Activated CD8-positive, alpha-beta memory T cell treated with anti-CD3 and anti-CD28 coated beads, Interleukin-2, amount 50 U/mL, for 1 hour (primary cell): Measurements from ENCODE around the gene PEAK3.
A peak's percentile ranks its signal among the peaks of the same experiment; 100 is the strongest.

Experiments used
- DNase-seq: peaks from one replicate; pipeline ENCODE4 v3.0.0-alpha.2; 2020; ENCODE audit errors: extremely low read depth

Gene PEAK3

DNA sequence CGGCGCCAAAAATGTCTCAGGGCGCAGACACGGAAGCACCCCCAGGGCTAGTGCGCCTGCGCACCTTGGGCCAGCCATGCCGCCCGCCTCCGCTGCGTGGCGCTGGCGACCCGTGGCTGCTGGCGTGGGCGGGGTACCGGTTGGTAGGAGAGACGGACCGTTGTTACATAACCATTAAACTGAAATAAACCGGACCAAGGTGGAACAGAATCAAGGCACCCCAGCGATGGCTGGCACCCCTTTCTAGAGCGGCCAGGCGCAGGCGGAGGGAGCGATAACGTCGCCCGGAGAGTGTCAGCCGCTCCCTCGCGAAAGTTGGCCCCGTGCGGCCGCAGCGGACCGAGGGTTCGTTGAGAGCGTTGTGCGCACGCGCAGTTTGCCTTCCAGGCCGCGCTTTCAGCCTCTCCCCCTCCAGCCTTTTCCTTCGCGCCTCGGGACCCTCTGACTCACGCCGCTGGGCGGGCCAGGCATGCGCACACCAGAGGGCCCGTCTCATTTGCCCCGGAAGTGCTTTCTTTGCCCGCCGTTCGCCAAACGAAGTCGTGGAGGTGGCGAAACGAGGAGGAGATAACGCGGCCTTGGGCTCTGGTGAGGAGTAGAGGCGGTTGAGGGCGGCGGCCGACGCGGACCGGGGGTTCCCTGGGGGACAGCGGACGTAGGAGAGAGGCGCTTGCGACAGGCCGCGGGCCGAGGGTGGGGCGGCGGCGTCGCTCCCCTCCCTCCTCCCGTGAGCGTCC, 45.5 kb downstream of the PEAK3 start, which contains the start of the genes PLEKHJ1 and SF3A2:
PLEKHJ1 (minus strand) TSS at position 16 of the 737 bp plus-strand sequence. CDS start 81 bp downstream, outside the sequence.
SF3A2 (plus strand) TSS at position 511 of the 737 bp plus-strand sequence. CDS start 6,595 bp downstream, outside the sequence.
- DNase-seq, result peak; percentile 94

DNA sequence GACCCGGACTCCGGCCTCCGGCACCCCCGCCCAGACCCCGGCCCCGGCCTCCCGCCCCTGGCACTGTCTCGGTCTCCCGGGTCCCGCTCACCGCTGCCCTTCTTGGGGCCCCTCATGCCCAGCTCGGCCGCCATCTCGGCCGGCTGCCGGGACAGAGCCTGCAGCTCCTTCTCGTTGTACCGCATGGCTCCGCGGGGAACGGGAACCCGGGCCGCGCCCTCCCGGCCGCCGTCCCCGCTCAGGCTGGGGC, 46.0 kb downstream of the PEAK3 start:
- no peak for DNase-seq

DNA sequence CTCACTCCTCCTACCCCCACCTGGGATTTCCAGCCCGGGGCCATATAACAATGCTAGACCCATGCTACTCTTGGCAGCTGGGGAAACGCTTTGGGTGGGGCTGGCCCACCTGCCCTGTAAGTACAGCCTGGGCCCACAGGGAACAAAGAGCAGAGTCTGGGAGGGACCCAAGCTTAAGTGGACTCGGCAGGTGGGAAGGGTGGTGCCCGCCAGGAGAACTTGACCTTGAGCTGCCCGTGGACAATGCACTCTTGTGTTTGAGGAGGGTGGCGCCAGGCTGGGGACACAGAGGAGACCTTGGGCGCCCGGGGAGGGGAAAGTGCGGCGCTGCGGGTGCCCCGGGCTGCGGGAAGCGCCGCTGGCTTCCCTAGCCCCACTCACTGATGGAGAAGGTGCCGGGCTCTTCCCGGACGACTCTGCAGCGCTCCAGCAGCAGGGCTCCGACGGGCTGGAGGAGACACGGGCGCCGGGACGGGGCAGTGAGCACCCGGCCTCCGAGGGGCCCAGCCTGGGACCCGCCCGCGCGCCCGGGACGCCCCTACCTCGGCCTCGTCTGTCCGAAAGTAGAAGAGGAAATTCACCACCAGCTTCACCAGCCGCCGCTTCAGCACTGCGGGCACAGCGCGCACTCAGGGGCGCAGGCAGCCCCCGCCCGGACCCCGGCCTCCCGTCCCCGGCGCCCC, 46.5 kb downstream of the PEAK3 start:
- DNase-seq, result no peak

DNA sequence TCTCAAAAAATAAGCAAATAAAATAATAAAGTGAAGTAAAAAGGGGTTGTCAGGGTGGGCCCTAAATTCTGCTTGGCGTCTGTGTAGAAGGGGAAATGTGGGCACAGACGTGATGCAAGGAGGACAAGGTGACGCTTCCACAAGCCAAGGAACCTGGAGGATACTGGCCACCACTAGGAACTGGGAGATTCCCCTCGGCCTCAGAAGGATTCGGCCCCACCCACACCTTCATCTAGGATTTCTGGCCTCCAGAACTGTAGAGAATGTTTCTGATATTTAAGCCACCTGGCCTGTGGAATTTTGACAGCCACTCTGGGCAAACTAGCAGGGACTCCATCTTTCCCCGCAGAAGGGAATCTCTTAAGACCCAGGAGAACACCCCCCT, 47.0 kb downstream of the PEAK3 start:
- DNase-seq, result no peak

DNA sequence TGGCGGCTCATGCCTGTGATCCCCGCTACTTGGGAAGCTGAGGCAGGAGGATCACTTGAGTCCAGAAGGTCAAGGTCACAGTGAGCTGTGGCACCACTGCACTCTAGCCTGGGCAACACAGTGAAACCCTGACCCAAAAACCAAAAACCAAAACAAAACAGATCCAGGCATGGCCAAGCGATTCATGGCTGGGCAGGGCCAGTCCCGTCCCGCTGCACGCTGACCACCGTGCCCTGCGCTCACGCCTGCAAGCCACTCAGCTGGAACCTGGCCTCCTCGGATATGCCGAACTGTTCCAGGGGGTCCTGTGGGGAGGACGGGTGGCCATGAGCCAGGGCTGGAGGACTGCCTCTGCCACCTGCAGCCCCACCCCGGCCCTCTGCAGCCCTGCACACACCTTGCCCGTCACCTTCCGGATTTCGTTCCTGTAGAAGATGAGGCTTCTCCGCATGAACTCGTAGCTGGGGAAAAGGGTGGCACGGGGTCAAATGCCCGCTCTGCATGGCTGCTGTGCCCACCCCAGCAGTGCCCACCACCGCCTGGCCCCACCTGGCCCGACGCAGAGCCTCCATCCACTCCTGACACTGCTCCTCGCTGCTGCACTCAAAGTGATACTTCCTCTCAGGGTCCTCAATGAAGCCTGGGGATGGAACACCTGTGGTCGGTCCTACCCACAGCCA, 48.2 kb downstream of the PEAK3 start:
- DNase-seq, result no peak

DNA sequence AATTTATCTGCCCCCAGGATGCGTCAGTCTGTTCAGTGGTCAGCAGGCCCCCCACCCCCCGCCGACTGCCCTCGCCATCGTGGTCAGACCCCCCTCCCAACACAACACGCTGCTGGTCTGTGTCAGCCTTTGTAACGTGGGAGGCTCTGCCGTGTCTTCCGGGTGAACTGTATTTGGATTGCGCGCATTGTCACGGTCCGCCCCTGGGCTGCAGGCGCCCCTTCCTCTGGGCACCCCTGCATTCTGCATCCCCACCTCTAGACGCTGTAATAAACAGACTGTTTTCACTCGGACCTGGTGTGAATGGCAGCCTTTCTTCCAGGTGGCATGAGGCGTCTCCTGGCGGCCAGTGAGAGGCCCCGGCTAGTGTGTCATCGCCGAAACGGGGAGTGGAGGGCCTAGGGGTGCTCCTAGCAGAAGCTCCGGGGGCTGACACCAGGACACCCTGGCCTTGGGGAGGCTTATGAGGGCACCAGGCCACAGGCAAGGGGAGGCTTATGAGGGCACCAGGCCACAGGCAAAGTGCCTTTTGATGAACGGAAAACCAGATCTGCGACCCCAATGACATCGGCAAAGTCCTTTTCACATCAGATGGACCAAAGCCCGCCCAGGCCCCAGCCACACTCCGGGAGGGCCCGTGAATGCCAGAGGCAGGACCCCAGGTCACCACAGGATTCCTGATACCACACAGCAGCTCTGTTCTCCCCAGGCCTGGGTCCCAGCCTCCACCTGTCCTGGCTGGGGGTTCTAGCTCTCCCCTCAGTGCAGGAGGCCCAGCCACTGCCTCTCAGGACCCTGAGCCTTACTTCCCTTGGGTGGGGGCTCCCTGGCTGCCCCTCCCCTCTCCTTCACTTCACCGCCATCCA, 49.5 kb downstream of the PEAK3 start:
- DNase-seq, result no peak

DNA sequence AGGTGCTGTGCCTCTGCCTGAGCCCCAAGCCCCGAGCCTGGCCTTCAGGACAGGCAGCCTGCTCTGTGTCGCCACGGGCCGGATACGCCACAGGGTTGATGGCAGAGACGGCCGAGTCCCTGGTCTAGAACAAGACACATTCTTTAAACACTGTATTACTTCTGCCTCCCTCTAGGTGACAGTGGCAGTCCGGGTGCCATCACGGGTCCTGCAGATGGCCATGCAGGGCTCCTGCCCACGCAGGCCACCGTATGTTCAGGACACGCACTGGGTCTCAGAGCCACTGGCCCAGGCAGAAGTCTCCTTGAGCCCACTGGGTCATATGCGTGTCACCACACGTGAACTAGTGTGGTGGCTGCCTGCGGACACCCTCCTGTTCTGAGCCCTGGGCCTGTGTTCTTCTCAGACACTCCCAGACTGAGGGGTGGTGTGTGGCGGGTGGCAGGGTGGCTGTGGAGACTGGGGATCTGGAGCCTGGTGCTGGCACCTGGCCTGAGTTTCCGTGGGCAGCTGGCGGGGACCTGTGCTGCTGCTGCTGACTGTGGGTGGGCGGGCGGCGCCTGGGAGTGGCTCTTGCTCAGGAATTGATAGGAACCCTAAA, 50.3 kb downstream of the PEAK3 start:
- no peak for DNase-seq

DNA sequence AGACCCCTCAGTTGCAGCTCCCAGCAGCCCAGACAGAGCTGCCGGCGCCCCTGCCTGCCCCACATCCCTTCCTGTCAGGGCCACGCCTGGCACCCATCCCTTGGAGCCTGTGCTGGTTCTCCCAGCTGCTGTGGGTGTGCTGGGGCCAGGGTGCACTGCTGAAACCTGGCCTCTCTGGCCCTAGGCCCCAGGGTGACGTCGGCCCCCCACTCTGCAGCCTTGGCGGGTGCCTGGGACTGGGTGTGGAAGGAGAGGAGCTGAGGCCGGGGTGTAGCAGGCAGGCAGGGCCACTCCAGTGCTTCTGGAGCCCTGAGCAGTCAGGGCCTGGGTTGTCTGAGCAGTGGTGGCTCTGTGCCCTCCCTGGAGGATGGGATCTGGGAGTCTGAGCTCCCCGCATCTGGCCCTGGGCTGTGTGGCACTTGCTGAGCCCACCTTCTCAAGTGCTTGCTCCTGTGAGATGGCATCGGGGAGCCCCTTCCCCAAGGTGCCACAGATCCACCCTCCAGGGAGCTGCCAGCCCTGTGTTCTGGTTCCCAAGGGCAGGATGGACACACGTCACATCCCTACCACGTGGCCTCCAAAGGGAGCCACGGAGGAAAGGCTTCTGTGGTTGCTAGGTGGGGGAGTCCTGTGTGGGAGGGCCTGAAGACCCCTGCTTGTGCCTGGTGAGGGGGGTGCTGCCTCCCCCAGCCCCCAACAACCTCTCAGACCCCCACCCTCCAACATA, 51.0 kb downstream of the PEAK3 start:
- no peak for DNase-seq

DNA sequence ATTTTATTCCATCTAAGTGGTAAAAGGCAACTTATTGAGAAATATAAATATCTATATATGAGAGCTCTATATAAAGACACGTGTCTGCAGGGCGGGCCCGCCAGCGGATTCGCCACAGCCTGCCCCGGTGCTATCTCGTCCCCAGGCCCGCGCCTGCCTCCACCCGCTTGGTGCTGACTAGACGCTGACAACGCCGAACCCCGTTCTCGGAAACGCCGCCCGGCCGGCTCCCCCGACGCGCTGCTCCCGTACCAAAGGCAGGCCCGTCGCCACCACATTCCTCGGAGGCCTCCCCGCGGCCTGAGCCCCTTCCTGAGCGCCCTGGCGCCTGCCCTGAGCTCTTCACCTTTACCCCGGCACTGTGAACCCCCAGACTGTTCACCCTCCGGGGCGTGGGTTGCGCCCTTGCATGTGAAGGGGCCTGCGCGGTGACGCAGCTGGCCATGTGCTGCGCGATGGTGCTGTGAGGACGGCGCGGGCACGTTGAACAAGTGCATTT, 51.9 kb downstream of the PEAK3 start:
- DNase-seq, result no peak

DNA sequence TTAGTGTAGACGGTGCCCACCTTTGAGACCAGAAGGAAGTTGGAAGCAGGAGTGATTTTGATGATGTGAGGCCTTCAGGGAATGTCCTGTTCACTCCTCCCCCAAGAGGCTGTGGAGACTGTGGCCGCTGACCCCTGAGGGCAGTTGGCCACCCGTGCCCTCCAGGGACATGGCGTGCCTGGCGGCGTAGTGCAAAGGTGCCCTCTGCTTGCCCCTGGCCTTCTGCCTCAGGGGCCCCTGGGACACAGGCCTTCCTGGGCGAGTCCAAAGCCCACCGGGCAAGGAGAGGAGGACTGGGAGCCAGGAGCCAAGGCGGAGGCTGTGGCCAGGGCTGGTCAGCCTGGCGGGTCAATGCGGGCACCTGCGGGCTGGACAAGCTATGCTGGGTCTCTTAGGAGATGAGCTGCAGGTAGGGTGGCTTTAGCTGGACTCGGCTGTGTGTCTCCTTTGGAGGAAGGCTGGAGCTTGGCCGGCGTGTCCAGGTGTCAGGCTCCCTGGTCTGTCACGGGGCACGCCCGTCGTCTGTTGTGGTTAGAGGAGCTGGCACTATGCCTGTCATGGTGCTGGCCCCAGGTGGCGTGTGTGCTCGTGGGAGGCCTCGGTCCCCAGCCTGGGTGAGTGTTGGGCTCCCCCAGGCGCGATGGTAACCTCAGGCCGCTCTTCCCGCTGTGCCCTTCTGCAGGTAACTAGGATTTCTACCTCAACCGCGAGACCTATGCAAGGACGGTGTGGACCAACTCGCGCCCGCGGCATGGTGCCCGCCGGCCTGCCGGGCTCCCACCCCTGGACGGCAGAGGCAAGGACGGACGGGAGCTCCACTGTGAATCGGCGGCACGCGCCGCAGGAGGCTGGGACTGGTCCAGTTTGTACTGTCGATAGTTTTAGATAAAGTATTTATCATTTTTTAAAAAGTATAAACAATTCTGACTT, 52.6 kb downstream of the PEAK3 start:
- no peak for DNase-seq

DNA sequence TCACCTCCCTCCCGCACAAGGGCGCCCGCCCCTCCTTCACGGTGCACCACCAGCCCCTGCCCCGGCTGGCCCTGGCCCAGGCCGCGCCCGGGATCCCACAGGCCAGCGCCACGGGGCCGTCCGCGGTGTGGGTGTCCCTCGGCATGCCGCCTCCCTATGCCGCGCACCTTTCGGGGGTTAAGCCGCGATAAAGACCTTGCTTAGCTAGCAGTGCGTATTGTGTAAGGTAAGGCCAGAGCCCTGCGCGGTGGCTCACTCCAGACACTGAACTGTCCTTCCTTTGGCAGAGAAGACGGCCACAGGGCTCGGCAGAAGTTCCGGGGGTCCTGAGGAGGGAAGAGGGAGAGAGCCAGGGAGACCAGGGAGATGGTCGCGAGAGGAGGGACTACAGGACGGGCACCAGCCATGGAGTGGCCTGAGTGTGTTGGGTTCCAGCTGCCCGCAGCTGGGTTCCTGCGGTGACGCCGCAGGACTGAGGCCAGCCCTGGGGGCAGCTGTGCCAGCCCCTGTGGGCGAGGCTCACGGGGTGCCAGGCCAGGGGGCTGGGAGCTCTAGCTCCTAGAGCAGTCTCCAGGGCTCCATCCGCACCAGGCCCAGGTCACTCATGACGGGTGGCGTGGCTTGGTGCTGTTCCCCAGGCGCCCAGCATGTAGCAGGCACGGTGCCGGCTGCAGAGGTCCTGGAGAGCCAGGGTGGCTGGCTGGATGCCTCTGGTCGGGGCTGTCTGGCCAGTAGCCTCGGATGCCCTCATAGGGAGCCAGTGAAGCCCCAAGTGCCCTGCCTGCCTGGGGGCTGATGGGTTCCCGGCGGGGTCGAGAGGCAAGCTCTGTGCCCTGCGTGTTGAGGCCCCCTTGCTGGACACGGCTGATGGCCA, 53.6 kb downstream of the PEAK3 start:
- DNase-seq, result no peak

DNA sequence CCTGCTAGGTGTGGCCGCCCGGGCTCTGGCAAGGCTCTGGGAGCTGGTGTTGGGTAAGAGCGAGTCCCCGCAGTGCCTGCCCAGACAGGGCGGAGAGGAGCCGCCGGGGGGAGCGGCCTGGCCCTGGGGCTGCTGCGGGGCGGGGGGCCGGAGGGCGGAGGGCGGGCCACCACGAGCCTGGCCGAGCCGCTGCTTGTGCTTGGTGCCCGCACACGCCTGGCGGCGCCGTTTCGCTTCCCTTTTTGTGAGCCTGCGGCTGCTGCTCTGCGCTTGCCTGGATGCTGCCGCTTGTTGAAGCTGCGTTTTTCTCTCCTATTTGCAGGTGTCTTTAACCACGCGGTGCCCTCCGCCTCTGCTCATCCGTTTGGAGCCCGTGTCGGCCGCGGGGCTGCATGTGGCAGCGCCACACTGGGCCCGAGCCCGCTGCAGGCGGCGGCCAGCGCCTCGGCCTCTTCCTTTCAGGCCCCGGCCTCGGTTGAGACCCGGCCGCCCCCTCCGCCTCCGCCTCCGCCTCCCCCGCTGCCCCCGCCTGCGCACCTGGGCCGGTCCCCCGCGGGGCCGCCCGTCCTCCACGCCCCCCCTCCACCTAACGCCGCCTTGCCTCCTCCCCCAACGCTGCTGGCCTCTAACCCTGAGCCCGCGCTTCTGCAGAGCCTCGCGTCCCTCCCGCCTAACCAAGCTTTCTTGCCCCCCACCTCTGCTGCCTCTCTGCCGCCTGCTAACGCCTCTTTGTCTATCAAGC, 54.4 kb downstream of the PEAK3 start:
- DNase-seq, result no peak

DNA sequence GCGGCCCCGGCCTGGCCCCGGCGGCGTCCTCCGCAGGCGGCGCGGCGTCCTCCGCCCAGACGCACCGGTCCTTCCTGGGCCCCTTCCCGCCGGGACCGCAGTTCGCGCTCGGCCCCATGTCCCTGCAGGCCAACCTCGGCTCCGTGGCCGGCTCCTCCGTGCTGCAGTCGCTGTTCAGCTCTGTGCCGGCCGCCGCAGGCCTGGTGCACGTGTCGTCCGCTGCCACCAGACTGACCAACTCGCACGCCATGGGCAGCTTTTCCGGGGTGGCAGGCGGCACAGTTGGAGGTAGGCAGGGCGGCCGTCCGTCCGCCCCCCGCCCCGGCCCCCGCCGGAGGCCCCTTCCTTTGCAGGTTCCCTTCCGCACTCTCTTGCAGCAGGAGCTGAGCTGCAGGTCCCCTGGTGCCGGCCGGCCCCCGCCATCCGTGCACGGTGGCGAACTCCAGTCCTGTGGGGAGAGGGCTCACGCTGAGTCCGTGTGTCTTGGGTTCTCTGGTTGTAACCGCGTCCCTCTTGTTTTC, 55.1 kb downstream of the PEAK3 start:
- no peak for DNase-seq

DNA sequence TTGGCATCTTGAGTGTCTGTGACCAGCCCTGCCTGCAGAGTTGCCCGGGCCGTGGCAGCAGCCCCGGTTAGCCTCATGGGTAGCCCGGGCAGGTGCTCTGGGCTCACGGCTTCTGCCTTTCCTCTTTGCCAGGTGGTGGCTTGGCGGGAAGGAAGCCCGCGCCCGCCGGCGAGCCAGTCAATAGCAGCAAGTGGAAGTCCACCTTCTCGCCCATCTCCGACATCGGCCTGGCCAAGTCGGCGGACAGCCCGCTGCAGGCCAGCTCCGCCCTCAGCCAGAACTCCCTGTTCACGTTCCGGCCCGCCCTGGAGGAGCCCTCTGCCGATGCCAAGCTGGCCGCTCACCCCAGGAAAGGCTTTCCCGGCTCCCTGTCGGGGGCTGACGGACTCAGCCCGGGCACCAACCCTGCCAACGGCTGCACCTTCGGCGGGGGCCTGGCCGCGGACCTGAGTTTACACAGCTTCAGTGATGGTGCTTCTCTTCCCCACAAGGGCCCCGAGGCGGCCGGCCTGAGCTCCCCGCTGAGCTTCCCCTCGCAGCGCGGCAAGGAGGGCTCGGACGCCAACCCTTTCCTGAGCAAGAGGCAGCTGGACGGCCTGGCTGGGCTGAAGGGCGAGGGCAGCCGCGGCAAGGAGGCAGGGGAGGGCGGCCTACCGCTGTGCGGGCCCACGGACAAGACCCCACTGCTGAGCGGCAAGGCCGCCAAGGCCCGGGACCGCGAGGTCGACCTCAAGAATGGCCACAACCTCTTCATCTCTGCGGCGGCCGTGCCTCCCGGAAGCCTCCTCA, 55.7 kb downstream of the PEAK3 start:
- no peak for DNase-seq

DNA sequence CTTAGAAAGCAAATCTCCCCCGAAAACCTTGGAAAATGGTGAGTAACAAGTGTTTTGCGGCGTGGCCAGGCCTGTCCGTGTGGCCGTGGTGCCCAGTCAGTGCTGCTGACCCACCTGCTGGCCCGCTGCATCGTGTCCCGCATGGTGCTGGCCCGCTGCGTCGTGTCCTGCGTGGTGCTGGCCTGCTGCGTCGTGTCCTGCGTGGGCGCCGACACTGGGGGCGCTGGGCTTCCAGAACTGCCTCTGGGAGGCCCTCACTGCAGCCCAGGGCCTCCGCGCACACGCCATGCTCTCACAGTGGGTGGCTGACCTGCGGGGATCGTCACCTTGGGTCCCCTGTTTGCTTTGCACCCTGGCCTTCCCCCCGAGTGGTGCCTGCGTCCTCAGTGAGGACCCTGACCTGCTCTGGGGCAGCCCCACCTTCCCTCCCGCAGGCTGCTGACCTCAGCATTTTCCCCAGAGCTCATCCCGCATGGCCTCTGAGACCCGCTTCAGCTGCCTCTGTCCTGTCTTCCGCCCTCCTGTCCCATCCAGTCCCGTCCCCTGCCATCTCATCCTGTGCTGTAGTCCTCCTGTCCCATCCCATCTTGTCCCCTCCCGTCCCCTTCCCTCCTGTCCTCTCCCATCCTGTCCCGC, 56.4 kb downstream of the PEAK3 start:
- no peak for DNase-seq

DNA sequence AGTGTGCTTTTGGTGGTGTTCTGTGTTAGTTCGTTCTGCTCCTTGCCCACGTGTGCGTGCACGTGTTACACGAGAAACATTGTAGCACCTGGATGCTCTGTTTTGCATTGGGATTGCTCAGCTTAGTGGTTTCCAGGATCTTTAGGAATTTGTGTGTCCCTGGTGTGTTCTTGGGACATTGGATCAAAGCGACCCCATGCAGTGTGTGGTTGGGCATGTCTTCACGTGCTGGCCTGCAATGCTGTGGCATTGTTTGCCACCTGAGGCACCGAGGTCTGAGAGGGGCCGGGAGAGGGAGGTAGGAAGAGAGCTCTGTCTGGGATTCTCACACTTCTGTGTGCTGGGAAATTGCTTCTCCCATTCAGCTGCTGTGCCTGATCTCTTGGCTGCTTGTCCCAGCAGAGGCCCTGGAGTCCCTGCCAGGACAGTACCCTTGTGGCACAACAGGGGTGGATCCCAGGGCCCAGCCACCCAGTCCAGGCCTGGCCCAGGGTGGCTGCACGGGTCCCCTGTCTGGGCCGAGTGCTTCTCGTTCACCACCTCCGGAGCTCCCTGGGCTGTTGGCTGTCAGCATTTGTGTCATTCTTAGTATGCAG, 57.1 kb downstream of the PEAK3 start:
- DNase-seq, result no peak
